EL (cell line): Measurements from ENCODE around the gene ZNF689.

Experiments
- DNase-seq: peaks from one replicate; pipeline ENCODE4 v3.0.0-alpha.2; 2016

Gene ZNF689

DNA sequence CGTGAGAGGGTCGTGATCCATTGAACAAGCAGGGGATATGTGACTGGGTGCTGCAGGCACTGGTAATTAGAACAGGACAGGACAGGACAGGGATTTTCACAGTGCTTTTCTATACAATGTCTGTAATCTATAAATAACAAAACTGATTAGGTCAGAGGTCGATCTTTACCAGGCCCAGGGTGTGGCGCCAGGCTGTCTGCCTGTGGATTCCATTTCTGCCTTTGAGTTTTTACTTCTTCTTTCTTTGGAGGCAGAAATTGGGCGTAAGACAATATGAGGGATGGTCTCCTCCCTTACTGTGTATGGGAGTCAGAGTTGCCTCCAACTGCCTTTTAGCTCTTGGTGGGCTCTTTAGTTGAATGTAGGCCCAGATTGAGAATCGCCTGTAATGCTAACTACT, 50.5 kb downstream of the ZNF689 start:
- no peak for DNase-seq

DNA sequence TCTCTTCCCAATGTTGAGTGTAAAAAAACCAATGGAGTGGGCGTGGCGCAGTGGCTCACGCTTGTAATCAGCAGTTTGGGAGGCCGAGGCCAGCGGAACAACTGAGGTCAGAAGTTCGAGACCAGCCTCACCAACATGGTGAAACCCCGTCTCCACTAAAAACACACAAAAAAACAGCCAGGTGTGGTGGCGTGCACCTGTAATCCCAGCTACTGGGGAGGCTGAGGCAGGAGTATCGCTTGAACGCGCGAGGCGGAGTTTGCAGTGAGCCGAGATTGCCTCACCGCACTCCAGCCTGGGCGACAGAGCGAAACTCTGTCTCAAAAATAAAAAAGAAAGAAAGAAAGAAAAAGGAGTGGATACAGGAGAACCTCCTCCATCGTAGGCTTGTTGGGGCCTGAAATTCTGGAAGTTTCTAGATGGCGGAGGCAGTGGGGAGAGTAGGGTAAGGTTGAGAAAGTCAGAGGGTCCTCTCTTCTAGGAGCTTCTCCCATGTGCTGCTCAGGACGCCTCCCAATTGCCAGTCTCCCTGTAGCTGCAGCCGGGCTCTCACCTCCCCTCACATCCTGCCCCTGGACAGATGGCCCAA, 51.3 kb downstream of the ZNF689 start:
- no peak for DNase-seq

DNA sequence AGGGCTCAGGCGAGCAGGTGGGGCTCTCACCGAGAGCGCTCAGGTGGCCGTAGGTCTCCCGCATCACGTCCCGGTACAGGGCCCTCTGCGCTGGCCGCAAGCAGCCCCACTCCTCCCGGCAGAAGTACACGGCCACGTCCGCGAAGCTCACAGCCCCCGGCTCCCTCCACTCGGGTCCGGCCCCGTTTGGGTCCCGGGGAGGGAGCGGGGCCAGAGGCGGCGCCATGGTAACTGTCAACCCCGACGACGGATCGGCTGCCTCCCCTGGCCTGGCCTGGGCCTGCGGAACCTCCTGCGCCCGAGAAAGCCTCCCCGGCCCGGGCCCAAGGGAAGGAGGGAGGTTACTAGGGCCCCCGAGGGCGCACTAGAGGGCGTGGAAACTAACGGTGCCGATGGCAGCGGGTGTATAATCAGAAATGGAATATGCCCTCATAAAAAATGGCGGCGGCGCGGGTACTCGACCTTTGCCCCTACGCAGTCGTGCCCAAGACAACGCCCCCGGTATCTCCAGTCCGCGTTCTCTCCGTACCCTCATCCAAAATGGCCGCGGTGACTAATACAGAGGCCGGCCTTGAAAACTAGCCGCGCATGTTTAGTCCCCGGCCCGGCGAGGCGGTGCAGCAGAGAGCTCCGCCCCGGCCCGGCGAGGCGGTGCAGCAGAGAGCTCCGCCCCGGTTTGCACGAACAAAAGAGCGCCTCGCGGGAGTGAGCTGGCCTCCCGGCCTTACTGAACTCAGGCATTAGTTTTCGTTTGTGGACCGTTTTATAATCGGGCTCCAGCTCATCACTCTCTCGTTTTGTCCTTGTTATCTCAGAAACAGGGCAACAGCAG, 52.0 kb downstream of the ZNF689 start, which contains the start of gene ZNF764:
Gene ZNF764, minus strand, starts transcription at position 418 of the 832 bp plus-strand sequence. Its CDS starts 192 bp downstream, at position 226.
- peak; percentile 99 for DNase-seq

DNA sequence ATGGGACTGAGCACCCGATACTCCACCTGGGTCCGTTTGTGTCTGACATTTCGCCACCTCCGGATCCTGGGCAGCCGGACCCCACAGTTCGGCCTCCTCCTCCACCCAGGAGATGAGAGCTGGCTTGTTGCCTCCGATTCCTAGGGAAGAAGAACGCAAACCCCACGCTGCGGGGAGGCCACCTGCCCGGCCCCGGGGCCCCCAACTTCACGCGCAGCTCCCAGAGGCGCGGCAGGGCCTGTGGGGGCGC, 52.6 kb downstream of the ZNF689 start:
- no peak for DNase-seq

DNA sequence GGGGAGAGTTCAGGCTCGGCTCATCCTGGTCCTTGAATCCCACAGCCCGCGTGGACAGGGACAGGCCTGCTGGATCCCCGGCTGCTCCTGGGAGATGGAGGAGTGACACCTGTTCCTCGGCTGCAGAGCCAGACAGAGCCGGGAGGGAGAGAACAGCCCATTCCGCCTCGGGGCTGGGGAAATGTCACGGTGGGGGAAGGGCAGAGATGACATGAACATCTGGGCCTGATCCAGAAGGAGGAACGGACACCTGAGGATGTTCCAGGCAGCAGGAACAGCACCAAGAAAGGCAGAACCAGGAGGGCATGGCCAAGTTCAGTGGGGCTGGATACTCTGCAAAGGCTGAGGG, 54.1 kb downstream of the ZNF689 start:
- no peak for DNase-seq

DNA sequence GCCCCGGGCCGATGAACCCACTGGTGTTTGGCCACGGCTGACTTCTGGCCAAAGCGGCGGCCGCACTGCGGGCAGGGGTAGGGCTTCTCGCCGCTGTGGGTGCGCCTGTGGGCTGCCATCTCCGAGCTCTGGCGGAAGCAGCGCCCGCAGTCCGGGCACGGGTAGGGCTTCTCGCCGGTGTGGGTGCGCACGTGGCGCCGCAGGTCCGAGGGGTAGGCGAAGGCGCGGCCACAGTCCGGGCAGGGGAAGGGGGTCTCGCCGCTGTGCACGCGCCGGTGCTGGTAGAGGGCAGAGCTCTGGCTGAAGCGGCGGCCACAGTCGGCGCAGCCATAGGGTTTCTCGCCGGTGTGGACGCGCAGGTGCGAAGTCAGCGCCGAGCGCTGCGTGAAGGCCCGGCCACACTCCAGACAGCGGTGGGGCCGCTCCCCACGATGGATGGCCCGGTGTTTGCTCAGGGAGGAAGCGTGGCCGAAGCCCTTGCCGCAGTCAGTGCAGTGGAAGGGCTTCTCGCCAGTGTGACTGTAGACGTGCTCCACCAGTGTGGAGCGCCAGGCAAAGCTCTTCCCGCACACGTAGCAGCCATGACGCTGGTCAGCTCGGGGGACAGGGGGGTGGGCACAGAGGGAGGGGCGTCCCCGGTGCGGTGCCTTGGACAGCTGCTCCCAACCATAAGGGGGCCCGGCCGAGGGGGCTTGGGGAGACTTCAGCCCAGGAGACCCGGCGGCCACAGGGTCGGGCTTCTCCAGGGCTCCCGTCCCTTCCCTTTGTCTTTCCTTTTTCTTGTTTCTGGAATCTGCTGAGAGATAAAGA, 54.7 kb downstream of the ZNF689 start:
- no peak for DNase-seq

DNA sequence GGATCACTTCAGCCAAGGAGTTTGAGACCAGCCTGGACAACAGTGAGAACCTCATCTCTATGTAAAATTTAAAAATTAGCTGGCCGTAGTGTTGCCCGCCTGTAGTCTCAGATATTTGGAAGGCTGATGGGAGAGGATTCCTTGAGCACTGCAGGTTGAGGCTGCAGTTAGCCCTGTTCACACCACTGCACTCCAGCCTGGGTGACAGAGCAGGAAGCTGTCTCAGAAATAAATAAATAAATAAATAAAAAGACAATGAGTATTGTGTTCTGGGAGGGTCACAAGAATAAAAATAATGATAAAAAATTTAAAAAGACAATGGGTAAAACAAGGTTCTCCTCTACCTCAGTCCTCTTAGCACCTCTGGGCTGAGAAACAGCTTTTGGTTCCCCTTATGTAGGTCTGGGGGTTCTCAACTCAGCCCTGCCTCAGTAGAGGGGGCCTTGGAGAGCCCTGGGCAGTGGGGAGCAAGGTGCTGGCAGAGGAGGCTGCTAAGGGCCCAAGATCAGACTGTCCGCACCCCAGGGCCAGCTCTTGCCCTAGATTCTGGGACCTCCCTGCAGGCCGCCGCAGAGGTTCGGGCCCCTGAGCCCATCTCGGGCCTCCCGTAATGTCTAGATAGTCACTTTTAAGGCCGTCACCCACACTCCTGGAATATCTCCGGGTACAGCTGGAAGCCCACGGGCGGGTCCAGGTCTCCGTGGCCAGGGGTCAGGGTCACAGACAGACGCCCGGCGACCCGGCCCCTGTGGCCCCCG, 55.5 kb downstream of the ZNF689 start:
- no peak for DNase-seq

DNA sequence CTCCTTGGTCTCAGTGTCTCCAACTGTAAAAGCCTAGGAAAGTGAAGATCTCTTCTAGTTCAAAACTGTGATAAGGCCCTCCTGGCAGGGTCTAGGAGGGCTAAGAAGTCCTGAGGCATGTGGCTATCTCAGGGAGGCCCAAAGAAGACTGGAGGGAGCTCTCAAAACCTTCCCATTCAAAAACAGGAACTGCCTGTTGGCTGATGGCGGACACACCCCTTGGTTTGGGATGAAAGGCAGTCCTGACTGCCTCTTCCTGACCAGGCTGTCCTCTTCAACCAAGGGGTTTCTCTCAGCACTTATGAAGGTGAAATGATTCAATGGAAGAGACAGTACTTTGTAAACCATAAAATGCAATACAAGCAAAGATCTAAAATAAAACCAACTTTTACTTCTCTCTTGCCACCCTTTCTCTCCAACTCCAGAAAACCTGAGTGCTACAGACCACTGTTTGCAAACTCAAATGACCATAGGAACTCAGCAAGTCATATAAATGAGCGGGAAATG, 56.7 kb downstream of the ZNF689 start:
- no peak for DNase-seq

DNA sequence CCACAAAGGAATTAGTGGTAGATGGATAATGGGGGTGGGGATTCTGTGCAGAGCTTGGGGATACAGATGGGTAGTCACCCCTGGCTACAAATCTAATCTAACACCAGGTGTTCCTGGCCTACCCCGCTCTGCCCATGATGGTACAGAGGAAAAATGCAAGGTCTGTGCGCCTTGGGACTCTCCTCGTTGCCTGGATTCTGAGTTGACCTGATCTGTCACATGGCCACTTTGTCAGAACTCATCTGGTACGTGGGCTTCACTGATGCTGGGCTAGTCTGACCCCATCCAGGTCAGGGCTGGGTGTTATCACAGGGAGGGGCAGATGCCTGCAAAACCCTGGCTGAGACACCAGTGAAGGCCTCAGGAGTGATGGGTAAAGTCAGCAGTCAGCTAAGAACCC, 57.2 kb downstream of the ZNF689 start:
- DNase-seq = no peak
